ENCODE measurements around the gene FLNC.

Gene FLNC

GRCh38 chr7:128883622-128884448 lies 53.6 kb downstream of the FLNC start:
- DNase-seq, result peak; percentile 58

DNA sequence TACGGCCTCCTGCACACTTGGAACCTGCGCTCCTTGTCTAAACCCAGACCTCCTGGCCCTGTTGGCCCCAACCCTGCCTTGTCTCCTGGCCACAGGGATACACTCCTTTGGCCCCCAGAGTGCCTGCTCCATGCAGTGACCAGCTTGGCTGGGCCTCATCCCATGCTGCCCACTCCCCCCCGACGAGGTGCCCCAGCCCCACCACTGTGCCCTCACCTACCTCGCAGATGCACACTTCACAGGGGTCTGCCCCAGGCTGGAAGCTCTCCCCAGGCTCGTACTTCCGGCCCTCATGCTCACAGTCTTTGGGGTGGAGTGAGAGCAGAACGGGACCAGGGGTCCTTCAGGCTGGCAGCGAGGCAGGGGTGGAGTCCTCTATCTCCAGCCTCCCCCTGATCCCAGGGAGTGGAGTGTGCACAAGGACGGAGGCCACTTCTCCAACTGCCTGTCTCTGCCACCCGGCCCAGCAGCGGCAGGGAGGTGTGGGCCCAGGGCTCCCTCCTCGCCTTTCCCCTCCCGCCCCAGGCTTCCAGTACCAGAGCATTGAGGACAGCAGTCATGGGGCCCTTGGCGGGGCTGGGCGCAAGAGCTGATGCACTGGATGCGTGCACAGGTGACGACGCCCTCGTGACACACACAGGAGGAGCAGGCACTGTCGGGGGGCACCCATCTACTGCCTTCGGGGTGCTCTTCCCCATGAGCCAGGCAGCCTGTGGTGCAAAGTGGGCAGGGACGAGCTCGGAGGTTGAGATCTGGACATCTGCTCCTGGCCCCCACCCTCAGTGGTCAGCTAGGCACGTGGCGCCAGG lies 54.6 kb downstream of the FLNC start:
- DNase-seq, result no peak

DNA sequence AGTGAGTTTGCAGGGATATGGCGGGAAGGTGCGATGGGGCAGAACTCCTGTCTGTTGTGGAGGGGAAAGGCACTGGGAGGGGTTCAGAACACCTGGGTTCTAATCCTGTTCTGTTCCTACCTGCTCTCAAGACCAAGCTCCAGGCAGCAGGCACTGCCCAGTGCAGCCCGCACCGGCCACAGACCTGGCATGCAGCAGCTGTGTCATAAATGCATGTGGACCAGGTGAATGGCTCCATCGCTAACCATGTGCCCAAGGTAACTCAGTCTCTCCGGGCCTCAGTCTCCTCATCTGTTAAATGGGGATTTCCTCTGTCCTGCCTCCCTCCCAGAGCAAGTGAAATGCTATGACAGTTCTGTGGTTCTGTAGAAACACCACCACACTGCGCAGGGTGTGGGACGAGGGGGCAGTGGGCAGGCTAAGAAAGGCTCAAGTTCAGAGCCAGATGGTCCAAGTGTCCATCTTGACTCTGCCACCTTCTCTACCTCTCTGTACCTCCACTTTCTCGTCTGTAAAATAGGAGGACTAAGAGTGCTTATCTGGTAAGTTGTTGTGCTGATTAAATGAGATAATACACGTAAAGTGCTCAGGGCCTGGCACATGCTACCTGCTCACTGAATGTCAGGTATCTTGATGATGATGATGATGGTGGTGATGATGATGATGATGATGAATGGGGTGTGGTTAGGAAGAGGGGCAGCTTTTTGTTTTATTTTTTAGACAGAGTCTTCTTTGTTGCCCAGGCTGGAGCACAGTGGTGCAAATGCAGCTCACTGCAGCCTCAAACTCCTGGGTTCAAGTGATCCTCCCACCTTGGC lies 55.4 kb downstream of the FLNC start:
- no peak for DNase-seq

GRCh38 chr7:128886391-128887168 lies 56.4 kb downstream of the FLNC start:
- no peak for DNase-seq

DNA sequence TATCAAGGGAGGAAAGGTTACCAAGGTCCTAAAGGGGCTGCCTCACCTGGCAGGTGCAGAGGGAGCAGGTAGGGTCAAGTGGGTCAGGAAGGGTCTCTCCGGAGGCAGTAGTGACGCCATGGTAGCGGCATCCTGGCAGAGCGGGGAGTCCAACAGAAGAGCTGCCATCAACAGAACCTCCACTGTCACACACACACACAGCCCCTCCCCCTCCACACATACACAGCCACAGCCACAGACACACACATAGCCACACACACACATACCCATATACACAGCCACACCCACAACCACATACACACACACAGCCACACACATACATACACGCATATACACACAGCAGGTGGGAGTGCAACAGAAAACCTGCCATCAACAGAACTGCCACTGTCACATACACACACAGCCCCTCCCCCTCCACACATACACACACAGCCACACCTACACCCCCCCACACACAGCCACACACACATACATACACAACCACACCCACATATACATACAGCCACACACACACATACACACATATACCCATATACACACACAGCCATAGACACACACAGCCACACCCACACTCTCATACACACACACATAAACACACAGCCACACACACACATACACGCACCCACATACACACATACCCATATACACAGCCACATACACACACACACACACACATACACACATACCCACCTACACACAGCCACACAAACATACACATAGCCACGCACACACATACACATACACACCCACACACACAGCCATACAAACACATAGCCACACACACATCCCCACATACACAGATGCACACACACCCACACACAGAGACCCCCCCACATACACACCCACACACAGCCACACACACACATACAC lies 57.2 kb downstream of the FLNC start:
- no peak for DNase-seq

GRCh38 chr7:128888039-128888755 lies 58.0 kb downstream of the FLNC start:
- no peak for DNase-seq

- no peak for DNase-seq
Measured at GRCh38 chr7:128888756-128889095, 58.5 kb downstream of the FLNC start.

DNA sequence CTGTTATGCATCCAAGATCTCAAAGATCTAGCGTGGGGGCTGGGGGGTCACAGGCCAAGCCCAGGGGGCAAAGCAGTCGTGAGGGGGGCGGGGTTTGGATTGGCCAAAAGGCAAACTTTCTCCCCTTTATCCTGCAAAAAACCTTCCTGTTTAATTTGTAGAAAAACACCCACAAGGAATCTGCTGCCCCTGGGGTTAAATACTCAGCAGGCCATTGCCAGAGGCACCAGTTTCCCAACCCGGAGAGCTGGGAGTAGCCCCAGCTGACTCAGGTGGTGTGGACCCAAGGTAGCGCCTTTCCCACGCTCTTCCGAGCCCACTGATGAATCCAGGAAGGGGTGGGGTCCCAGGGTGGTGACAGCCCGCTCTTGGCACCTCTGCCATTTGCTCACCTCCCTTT lies 58.9 kb downstream of the FLNC start:
- DNase-seq, result no peak

DNA sequence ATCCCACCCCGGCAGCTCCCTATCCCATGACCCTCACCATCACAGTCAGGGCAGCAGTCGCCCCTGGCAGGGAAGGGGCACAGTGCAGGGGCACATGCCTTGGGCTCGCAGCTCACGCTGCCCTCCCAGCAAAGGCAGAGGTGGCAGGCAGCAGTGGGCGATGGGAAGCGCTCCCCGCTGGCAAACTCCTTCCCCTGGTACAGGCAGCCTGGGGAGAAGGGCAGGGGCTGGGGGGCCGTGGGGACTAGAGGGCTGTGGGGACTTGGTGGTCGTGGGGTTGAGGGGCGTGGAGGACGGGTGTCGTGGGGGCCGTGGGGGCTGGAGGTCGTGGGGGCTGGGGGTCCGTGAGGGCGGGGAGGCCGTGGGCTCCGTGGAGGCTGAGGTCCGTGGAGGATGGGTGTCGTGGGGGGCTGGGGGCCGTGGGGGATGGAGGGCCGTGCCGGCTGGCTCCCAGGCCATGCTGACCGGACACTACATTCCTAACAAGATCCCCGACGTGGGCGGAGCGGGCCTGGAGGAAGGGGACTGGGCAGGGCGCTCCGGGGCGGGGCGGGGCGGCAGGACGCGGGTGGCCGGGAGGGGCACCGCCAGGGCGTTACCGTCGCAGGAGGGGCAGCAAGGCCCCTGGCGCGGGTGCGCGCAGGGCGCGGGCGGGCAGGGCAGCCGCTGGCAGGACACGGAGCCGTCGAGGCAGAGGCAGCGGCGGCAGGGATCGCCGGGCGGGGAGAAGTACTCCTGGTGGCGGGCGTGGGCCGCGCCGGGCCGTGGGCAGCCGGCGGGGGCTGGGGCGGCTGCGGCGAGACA lies 60.3 kb downstream of the FLNC start:
- no peak for DNase-seq

- no peak for DNase-seq
Measured at GRCh38 chr7:128891110-128891941, 61.1 kb downstream of the FLNC start.

DNA sequence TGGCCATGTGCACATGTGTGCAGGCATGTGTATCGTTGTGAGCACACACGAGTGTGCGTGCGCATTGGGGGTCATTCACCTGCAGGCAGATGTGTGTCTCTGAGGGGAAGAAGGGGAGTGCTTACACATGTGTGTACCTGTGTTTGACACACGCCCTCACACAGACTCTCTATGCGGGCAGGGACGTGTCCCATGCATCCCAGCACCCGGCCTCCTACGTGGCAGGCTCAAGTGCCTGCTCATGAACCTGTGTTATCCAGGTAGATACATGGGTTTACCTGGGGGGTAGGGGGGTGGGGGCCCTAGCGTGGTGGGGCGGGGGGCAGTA lies 61.7 kb downstream of the FLNC start:
- no peak for DNase-seq

DNA sequence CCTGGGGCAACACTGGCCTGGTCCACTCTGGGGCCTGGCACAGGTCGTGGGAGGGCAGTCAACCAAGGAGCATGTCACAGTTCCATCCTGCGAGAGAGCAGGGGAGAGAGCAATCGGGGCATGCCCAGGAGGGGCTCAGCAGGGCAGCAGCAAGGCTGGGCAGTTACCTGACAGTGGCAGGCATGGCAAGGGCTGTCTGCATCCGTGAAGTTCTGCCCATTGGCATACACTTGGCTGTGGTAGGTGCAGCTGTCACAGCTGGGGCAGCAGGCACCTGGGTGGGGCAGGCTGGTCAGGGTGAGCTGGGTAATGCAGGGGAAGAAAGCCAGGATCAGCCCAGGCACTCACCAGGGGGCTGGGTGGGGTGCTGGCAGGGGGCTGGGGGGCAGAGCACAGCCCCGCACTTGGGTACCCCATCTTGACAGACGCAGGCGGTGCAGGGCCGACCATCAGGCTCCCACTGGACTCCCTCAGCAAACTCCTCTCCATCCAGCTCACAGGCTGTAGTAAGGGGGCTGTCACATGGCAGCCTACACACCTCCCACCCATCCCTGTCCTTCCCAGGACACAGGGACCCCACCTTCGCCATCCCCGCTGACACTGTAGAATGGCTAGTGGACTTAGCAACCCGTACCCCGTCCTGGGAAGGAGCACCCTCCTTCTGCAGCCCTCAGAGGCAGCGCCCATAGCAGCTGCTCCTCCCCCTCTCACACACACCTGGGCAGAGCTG lies 62.5 kb downstream of the FLNC start:
- no peak for DNase-seq

GRCh38 chr7:128893251-128894100 lies 63.3 kb downstream of the FLNC start:
- DNase-seq, result no peak

DNA sequence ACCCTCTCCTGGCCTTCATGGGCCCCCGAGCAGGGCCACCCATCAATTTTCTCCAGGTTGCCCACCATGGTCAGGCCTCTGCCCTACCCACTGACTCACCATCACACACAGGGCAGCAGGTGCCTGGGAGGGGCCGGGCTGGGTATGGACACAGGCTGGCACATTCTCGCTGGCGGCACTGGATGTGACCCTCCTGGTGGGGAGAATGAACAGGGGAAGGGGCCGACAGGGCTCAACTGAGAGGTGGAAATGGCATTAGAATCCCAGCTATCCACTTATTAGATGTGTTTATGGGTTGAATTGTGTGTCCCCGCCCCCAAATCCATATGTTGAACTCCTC lies 63.9 kb downstream of the FLNC start:
- DNase-seq, result no peak

DNA sequence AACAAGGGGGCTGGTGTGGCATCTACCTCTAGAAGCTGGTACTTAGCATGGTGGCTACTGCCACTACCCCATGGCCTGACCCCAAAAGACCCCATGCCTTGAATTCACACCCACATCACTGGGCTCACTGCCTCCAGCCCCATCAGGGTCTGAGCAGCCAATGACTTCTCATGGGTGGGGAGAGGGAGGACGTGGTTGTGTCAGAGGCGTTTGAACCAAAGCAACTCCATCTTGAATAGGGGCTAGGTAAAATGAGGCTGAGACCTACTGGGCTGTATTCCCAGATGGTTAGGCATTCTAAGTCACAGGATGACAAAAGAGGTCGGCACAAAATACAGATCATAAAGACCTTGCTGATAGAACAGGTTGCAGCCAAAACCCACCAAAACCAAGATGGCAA lies 65.1 kb downstream of the FLNC start:
- no peak for DNase-seq

DNA sequence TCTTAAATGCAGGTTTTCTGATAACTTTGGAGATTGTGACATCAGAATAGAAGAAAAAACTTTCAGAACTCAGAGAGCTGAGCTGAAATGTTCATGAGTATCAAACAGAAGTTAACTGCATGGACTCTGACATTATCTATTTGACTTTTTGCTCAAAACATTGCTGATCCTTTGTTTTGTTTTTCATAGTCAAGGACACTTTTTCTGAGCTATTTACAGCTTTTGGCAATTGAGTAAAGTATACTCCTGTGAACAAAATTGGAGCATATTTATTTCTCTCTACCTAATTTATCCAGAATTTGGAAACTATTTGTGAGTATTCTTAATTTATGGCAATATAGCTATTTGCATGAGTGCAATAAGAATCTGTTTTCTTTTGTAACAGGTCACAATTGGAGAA lies 69.2 kb downstream of the FLNC start:
- no peak for DNase-seq

DNA sequence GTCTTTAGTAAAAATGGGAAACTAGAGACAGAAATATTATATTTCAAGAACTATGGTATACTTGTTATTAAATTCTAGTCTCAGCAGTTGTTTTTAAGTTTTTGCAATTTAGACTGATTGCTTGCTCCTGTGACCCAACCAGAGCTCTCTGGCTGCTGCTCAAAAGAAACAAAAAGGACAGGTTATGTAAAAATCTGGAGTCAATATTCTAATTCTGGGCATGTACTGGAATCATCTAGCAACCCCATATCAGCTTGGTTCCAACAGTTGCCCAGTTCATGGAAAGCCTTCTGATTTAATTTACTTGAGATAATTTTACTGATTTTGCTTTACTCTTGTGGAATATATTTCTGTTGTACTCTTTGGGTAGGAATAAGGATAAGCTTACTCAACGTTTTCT lies 70.0 kb downstream of the FLNC start:
- DNase-seq, result no peak
